GM18909 (cell line): ENCODE data around the gene CLDN10.
"Not testable (repeated sequence)": the region's sequence is repeated elsewhere in the genome, so short reads cannot be mapped to it uniquely, and the experiment has no call there.

Source experiments
- ATAC-seq: cut with Tn5 transposase; IDR thresholded peaks from one replicate; pipeline ENCODE4 v1.9.1; 2021; ENCODE audit warnings: mild to moderate bottlenecking; ENCODE audit not compliant: unreplicated experiment, poor library complexity

CLDN10 gene

DNA sequence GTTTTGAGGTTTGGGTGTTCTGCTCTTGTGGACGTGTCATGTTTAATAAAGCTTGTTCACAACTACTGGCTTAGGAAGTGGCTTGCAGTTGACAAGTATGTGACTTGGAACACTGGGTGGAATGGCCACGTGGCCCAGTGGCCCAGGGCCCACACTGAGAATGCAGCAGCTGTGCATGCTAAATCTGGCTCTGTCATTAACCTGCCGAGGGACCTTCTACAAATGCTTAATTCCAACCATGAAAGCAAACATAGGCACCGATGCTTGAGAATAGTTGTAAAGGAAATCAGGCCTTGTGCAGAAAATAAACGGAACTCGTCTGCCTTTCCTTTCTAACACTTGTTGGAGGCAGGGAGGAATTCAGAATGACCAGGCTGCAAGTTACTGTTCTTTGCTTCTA, 11.6 kb upstream of the CLDN10 start:
- no peak for ATAC-seq

DNA sequence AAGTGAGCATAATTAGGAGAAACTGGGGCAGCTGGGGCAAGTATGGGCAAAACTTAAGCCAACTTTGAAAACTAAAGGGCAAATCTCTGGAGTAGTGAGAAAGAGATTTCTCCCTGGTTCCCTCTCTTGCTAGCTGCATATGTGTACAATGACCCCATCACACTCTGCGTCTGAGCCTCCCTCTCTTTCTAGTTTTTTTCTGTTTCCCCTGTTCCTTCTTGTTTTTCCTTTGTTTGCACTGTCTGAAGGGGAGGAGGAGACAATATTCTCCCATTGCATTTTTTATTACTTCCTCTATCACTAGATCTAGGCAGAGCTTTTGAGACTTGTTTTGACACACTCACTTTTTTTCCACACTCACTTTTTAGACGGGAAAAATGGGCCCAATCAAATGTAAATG, 11.2 kb upstream of the CLDN10 start:
- ATAC-seq = no peak

DNA sequence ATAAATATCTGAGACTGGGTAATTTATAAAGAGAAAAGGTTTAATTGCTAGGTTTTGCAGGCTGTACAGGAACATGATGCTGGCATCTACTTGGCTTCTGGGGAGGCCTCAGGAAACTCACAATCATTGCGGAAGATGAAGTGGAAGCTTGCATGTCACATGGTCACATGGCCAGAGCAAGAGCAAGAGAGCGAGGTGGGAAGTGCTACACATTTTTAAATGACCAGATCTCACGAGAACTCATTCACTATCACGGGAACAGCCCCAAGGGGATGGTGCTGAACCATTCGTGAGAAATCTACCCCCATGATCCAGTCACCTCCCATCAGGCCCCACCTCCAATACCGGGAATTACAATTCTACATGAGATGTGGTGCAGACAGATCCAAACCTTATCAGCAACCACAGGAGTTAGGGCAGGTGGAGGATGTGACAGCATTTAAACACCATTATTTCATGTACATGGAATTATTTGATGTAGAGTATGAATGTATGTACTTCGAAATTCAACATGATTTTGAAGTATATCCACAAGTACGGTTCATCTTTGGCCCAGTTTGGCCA, 10.5 kb upstream of the CLDN10 start:
- ATAC-seq = no peak

DNA sequence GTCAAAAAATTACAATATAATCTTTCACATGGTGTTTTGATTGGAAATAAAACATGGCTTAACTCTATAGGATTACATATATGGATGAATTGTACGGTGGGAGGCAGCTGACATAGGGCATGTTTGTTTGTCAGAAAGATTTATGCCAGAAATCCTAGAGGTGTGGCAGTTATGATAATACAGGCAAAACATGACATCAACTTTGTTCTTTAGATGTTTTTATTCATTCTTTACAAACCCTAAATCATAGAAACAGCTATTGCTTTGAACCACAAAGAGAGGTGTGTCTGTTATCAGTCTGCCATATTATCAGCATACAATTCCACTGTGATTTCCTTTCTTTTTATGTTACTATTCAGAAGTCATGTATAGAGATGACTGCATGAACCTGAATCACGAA, 8.2 kb upstream of the CLDN10 start:
- no peak for ATAC-seq

DNA sequence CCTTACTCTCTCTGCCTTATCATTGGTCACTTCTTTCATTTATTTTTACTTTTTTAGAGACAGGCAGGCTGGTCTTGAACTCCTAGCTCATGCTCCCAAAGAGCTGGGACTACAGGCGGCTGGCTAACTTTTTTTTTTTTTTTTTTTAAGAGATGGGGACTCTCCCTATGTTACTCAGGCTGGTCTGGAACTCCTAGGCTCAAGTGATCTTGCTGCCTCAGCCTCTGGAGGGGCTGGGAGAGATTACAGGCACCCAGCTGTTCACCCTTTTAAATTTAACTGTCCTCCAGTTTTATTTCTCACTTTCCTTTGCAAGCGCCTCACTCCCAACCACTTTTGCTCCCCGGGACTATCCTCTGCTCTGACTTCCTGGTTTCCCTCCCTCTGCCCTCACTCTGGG, 5.6 kb upstream of the CLDN10 start:
- no peak for ATAC-seq

DNA sequence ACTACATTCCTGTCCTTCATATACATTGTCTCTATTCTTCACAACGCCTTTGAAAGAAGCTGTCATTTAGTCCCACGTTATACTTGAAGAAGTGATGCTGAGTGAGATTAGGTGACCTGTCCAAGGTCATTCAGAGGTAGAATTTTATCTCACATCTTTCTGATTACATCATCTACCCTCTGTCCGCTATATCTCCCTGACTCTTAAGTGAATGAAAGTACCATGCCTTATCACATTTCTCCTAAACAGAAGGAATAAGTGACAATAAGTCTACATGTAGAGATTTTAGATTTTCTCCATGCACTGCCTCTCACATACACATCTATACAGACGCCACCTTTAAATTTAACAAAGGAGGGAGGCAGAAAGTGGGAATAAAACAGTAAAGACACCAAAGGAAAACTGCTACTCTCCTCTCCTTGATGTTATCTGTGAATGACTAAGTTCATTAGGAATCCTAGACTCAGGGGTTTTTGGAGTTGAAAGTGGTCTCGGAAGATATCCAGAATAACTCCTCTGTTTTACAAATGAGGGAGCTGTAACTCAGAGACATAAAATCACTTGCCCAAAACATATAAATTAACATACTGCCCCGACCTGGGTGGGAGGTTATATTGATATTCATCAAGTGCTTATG, 4.9 kb upstream of the CLDN10 start:
- ATAC-seq = no peak

DNA sequence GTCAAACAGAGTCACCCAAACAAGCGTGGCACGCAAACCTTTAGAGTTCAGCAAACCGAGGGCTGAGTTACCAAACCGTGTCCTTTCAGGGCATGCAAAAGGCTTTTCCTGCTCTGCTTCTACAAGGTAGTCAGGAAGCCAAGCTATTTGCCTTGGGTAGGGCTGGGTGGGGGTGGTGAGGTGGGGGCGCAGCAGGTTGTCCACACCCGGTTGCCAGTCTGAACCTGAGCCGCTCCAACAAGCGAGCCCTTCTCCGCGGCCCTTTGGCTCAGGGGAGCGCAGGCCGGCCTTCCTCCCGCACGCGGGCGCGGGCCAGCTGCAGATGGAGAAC, 347 bp upstream of the CLDN10 start:
- no peak for ATAC-seq

DNA sequence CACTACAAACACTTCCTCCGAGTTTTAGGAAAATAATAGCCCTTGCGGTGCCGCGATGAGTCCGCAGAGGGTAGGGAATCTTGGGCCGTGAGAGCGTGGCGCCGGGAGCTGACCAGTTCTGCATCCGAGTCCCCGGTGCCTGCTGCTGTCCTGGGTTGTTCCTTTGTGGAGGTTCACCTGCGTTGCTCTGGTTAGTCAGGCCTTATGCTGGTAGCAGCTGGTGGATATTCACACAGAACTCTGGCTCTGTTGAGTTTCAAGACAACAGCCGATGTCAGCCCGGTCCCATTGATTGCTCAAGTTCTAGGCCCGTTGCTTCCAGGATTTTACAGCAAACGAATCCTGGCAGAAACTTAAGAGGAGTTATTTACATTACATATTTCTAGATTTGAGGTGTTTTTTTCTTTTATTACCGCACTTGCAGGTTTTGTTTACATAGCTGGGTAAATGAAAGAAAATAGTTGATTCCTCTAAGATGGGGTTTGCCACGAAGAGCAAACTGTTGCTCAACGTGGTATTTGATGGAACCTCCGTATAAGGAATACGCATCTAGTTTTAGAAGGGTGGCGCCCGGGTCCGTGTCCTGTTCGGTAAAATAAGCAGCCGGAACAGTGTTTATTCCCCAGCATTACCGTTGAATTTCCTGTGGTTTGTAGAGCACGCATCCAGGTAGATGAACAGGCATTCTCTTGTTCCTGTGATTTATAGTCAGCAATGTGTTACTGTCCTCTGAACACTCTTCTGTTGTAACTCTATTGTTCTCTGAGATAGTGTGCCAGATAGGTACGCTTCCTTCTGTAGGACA, 1.3 kb downstream of the CLDN10 start:
- no peak for ATAC-seq

DNA sequence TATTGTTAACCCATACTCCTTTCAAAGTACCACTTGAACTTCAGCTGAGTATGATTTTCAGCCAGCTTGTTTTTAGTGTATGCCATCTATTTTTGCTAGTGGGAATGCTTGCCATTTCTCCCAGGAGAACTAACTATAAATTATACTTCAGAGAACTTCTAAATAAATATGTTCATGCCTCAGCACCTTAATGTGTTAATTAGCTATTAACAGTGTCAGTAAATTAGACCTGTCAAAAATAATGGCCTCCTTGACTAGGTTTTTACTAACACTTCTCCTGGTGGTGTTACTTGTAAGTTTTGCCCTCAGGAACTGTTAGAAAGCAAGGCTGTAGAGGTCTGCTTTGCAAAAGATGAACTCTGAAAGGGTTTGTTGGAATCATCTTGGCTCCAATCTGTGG, 4.5 kb downstream of the CLDN10 start:
- ATAC-seq = no peak

DNA sequence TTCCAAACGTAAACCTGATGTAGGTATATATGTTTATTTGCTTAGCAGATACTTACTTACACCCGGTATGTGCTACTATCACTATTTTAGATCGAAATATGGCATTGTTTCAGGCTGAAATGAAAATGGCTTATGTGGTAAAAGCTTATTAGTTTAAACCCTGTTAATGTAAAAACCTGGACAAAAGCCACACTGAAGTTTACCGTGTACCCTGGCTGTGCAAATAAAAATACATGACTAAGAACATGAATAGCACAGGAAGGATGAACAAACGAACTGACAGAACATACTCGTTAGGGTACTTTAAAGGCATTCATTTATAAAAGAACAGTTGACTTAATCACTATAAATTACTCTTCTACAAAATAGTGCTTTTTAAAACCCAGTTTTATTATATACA, 6.6 kb downstream of the CLDN10 start:
- ATAC-seq = no peak

DNA sequence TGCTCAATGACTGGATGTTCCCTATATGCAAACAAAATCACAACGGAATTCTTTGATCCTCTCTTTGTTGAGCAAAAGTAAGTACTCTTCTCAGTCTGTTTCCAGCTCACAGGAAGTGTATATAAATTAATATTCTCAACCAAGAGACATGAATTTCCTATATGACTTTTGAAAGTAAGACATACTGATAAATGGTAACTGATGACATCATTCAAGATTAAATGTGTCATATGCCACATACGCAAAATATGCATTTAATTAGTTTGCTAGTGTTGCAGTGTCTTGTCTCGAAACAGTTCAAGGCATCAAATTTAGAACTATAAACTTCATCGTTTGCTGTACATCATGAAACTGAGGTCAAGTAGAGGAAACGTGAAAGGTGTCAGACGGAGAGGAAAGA, 7.9 kb downstream of the CLDN10 start:
- ATAC-seq = no peak

DNA sequence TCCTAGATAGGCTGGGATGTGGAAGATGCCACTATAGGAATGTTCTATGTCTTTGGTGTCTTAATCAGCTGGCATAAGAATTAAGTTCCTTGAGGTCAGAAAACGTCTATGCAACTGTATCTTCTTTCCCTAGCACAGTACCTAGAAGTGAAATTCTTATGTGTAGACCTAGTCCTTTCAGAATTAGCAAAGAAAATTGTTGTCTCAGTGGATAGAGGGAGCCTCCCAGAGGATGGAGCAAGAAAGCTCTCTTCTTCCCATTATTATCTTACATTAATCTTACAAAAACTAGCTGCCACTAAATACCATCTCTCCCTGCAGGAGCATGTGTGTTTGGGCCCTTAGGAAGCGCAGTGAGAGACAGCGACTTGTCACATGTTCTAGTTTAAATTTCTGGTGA, 11.6 kb downstream of the CLDN10 start:
- ATAC-seq = no peak

DNA sequence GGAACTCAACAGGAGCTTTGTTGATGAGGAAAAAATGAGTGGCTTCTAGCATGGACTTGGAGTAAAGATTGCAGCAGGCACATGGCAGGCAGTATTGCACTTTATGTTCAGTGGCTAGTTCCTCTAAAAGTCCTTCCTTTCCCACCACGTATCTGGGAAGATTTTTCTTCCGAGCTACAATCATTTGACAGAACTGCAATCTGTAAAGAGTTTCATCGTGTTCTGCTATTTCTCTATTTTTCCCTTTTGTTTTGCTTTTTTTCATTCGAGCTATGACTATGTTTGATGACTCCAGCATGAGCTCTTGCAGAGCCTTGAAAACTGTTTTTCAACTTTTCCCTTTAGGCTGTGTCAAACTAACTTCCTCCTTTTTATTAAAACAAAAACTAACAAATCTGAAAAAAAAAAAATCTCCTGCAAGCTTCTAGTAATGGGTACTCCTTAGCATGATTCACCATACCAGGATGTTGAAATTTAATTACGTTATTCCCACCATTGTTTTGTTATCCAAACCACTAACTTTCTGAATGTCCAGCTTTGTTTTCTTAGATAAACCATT, 12.3 kb downstream of the CLDN10 start:
- ATAC-seq = no peak

DNA sequence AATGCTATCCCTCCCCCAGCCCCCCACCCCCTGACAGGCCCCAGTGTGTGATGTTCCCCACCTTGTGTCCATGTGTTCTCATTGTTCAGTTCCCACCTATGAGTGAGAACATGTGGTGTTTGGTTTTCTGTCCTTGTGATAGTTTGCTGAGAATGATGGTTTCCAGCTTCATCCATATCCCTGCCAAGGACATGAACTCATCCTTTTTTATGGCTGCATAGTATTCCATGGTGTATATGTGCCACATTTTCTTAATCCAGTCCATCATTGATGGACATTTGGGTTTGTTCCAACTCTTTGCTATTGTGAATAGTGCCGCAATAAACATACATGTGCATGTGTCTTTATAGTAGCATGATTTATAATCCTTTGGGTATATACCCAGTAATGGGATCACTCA, 13.2 kb downstream of the CLDN10 start:
- ATAC-seq = not testable (repeated sequence)

DNA sequence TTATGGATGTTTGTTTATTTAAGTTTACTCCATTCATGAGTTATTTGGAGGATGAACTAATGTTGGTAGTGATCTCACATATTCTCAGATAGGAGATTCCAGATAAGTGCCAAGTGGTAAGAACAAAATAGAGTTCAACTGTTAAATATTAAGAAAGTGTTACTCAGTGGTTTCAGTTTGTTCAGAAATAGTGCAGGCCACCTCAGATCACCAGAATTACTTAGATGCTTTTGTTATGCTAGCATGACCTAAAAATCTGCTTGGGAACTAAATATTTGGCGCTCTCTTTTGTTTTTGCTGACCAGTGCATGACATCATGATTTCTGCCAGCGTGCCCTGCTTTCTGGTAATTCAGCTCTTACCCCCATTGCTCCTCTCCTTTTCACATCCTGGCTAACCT, 15.6 kb downstream of the CLDN10 start:
- no peak for ATAC-seq

DNA sequence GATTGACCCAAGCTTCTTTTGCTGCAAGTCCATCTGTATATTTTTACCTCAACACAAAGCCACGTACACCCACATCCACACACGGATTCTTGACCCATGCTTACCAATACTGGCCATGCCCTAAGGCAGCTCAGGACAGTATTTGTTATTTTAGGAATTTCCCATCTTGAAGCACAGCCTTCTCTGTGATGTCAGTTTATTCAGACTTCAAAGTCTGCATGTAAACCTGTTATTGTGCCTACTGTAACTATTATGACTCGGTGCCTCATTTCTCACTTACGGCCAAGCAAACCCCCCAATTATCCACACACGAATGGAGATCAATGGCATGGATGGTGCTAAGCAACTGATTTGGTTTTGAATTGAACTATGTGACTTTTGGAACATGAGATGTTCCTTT, 17.5 kb downstream of the CLDN10 start:
- ATAC-seq = no peak

DNA sequence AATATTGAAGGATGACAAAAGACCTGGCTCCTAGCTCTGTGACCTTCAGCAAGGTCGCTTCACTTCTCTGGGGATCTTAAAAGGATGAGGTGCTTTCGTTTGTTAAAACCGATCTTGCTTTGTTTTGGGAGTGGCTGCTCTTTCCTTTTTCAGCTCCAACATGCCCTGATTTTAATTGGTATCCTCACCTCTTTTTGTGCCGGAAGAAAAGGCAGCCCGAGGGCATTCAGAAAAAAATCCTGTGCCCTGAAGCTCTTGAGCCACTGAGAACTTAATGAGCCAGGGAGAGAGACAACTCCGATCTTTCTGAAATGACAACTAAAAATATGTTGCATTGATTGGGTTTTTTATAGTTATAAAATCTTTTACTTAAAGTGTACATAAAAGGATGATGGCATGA, 19.4 kb downstream of the CLDN10 start:
- ATAC-seq = no peak

DNA sequence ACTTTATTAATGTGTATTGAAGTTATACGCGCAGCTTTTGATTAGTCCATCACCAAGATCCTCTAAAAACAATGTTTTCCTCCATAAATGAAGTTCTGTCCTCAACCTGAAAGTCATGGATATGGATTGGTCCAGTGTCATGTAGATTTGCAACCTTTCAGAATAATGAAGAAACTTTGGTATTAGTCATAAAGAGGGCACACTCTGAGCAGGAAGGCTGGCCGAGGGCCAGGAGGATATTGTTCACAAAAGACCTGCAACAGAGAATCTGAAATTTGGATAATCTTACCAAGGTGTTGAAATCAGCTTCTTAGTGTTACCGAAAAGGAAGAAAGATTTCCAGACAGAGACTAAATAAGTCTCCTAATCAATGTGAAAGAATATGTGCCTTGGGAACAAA, 20.7 kb downstream of the CLDN10 start:
- ATAC-seq = no peak

DNA sequence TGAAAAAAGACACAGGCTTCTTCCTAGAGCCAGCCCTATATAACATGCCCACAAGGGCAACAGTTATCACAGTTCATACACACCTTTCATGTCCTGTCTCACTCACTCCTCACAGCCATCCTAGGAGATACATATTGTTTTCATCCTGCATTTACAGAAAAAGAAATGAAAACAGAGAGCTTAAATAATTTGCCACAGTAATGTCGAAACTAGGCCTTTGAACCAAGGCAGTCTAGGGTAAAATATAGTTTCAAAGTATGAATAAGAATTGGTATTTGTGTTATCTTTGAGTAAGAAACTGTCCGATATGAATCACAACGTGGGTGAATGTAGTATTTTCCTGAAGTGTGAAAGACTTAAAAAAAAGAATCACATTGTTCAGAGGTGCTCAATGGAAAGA, 26.8 kb downstream of the CLDN10 start:
- ATAC-seq = peak; percentile 85

DNA sequence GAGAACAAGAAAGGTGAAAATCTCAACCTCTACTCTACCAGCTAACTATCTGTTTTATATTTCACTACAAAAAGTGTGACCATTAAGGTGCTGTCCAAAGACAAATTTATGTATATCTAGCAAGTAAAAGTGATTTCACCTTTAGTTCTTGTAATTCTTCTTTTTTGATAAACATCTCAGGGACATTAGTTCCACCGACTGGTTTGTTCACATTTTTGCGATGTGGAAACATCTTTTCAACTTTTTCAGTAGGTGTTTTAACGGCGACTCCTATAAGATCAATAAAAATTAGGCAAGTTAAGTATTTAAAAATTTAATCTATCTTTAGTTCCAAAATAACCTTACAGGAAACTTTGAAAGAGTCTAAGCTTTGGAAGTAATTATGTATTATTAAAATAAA, 33.3 kb downstream of the CLDN10 start:
- no peak for ATAC-seq

DNA sequence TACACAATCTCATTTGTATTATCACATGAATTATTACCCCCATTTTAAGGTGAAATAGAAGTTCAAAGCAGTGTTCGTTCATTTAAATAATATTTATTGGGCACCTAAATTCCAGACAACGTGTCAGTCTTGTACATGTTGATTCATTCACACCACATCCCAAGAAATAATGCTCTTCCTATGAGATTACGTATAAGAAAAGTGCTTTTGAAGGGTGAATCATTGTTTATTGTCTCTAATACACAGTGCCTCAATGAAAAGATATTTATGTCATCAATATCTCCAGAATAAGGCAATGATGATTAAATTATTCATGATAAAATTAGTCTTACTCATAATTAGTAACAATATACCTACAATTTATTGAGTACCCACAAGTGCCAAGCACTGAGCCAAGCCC, 35.6 kb downstream of the CLDN10 start:
- ATAC-seq = no peak

DNA sequence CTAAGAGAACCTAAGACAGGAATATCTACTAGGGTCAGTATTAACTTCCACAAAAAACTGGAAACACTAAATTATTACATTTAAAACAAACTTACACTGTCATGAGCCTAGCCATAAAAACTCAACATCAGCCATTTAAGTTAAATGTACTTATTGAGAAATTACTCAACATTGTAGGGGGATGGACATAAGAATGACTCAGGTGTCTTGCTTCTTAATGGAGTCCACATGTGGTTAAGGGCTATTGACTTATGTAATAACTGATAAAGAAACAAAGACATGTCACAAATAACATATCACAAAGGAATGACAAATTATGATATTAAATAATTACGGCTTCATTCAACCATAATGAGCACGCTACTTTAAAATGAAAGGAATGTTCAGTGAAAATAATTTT, 36.2 kb downstream of the CLDN10 start:
- ATAC-seq = no peak
